RWPE2 (cell line): ENCODE data around the gene JPH2.

Source experiments
- ATAC-seq: fragments of 200-7000 bp; cut with Tn5 transposase; 3 replicates; pipeline ENCODE4 v1.9.1; 2021; ENCODE audit warnings: low read depth
- DNase-seq: peaks from one replicate; pipeline ENCODE4 v3.0.0-alpha.2; 2020; ENCODE audit warnings: low spot score
- H3K27ac ChIP-seq: fragments of 450-650 bp; 2 replicates; pipeline ENCODE4 v1.5.1; 2017; ENCODE audit warnings: mild to moderate bottlenecking; ENCODE audit not compliant: poor library complexity, severe bottlenecking
- H3K27me3 ChIP-seq: fragments of 250-450 bp; sonication (Bioruptor Pico); 2 replicates; pipeline ENCODE4 v1.5.1; 2021; ENCODE audit warnings: mild to moderate bottlenecking, moderate library complexity; ENCODE audit not compliant: insufficient read depth, poor library complexity, severe bottlenecking
- H3K36me3 ChIP-seq: fragments of 250-450 bp; sonication (Bioruptor Pico); 2 replicates; pipeline ENCODE4 v1.5.1; 2020; ENCODE audit warnings: low read depth, mild to moderate bottlenecking, moderate library complexity
- H3K4me1 ChIP-seq: fragments of 250-450 bp; sonication (Bioruptor Pico); 2 replicates; pipeline ENCODE4 v1.5.1; 2021; ENCODE audit warnings: mild to moderate bottlenecking, moderate library complexity; ENCODE audit not compliant: insufficient read depth, poor library complexity, severe bottlenecking
- H3K4me3 ChIP-seq: fragments of 250-450 bp; sonication (Bioruptor Pico); 2 replicates; pipeline ENCODE4 v1.5.1; 2021; ENCODE audit warnings: mild to moderate bottlenecking, moderate library complexity; ENCODE audit not compliant: severe bottlenecking
- H3K9me3 ChIP-seq: fragments of 250-450 bp; sonication (Bioruptor Pico); 2 replicates; pipeline ENCODE4 v1.5.1; 2021; ENCODE audit warnings: mild to moderate bottlenecking, moderate library complexity; ENCODE audit not compliant: severe bottlenecking
- CTCF ChIP-seq: fragments of 450-650 bp; IDR thresholded peaks from one replicate; pipeline ENCODE4 v1.5.1; 2017; ENCODE audit warnings: mild to moderate bottlenecking, moderate library complexity; ENCODE audit not compliant: poor library complexity, severe bottlenecking

JPH2 gene

GRCh38 chr20:44071526-44072111, 115.4 kb downstream of the JPH2 start:
- H3K27ac ChIP-seq: no peak overlapping the region
- DNase-seq (no peak), ATAC-seq (no peak)
- H3K9me3 ChIP-seq: no peaks in the 10 kb centered on the region
- TF ChIP-seq CTCF: no peak
- no peak overlapping the region for H3K4me3 ChIP-seq
- H3K27me3 ChIP-seq: no peaks in the 10 kb centered on the region
- no peaks in the 10 kb centered on the region for H3K4me1 ChIP-seq
- no peaks in the 10 kb centered on the region for H3K36me3 ChIP-seq

- Histone ChIP-seq H3K9me3 (no peaks in the 10 kb centered on the region), H3K36me3 (no peaks in the 10 kb centered on the region), H3K4me3 (no peak overlapping the region), H3K4me1 (no peaks in the 10 kb centered on the region), H3K27me3 (no peaks in the 10 kb centered on the region), H3K27ac (no peak overlapping the region)
- TF ChIP-seq CTCF: no peak
- ATAC-seq (no peak), DNase-seq (no peak)
Observed at GRCh38 chr20:44071057-44071456, 115.9 kb downstream of the JPH2 start.

GRCh38 chr20:44070139-44070900, 116.7 kb downstream of the JPH2 start:
- no peak for DNase-seq
- no peak; the same call in 2 of the 3 replicates for ATAC-seq
- H3K27ac ChIP-seq: no peak overlapping the region
- H3K27me3 ChIP-seq: no peaks in the 10 kb centered on the region
- no peaks in the 10 kb centered on the region for H3K9me3 ChIP-seq
- no peak overlapping the region for H3K4me3 ChIP-seq
- H3K36me3 ChIP-seq: no peaks in the 10 kb centered on the region
- no peak for TF ChIP-seq CTCF
- H3K4me1 ChIP-seq: no peaks in the 10 kb centered on the region

- no peak for TF ChIP-seq CTCF
- DNase-seq (no peak), ATAC-seq (no peak)
- Histone ChIP-seq H3K27me3 (no peaks in the 10 kb centered on the region), H3K27ac (no peak overlapping the region), H3K9me3 (no peaks in the 10 kb centered on the region), H3K4me3 (no peak overlapping the region), H3K36me3 (no peaks in the 10 kb centered on the region), H3K4me1 (no peaks in the 10 kb centered on the region)
Observed at GRCh38 chr20:44069203-44070011, 117.6 kb downstream of the JPH2 start.
